Measurements from ENCODE around the gene CDC7.

CDC7 gene

GRCh38 chr1:91545506-91546300, 45.1 kb downstream of the CDC7 start:
- Histone ChIP-seq H3K9ac (ENCODE audit: low read length) (no peak overlapping the region), H3K9me3 (replicated peaks; ENCODE audit: insufficient read depth, low read length) (no peaks in the 10 kb centered on the region), H3F3A (ENCODE audit: insufficient read depth, low read length) (no peaks in the 10 kb centered on the region), H3K4me2 (ENCODE audit: low read depth, low read length) (no peak overlapping the region), H3K27ac (ENCODE audit: low read length) (no peak overlapping the region), H3K4me3 (ENCODE audit: low read length) (no peak overlapping the region), H3K27me3 (replicated peaks; ENCODE audit: insufficient read depth, low read length) (no peaks in the 10 kb centered on the region), H4K20me1 (ENCODE audit: insufficient read depth, low read length) (no peaks in the 10 kb centered on the region), H3K79me2 (ENCODE audit: low read length) (no peaks in the 10 kb centered on the region), H3K4me1 (ENCODE audit: low read length) (no peaks in the 10 kb centered on the region), H3K36me3 (replicated peaks; ENCODE audit: insufficient read depth, low read length) (no peaks in the 10 kb centered on the region), H2AFZ (ENCODE audit: low read length) (no peak overlapping the region), H3K9me2 (replicated peaks; ENCODE audit: insufficient read depth, low read length) (no peaks in the 10 kb centered on the region)
- no peak for DNase-seq
- TF ChIP-seq CTCF (IDR thresholded peaks at IDR 0.05; ENCODE audit: low read length) (no peak), EZH2phosphoT487 (IDR thresholded peaks at IDR 0.05; ENCODE audit: low read length) (no peak), EZH2 (optimal IDR thresholded peaks at IDR 0.05; ENCODE audit: low read depth, low read length) (no peak)

- Histone ChIP-seq H3K4me3 (ENCODE audit: low read length) (no peak overlapping the region), H2AFZ (ENCODE audit: low read length) (no peak overlapping the region), H3K9me2 (replicated peaks; ENCODE audit: insufficient read depth, low read length) (no peaks in the 10 kb centered on the region), H3K36me3 (replicated peaks; ENCODE audit: insufficient read depth, low read length) (no peaks in the 10 kb centered on the region), H3F3A (ENCODE audit: insufficient read depth, low read length) (no peaks in the 10 kb centered on the region), H3K4me1 (ENCODE audit: low read length) (no peaks in the 10 kb centered on the region), H3K27ac (ENCODE audit: low read length) (no peak overlapping the region), H4K20me1 (ENCODE audit: insufficient read depth, low read length) (no peaks in the 10 kb centered on the region), H3K9me3 (replicated peaks; ENCODE audit: insufficient read depth, low read length) (no peaks in the 10 kb centered on the region), H3K27me3 (replicated peaks; ENCODE audit: insufficient read depth, low read length) (no peaks in the 10 kb centered on the region), H3K79me2 (ENCODE audit: low read length) (no peaks in the 10 kb centered on the region), H3K9ac (ENCODE audit: low read length) (no peak overlapping the region), H3K4me2 (ENCODE audit: low read depth, low read length) (no peak overlapping the region)
- no peak for TF ChIP-seq EZH2 (optimal IDR thresholded peaks at IDR 0.05; ENCODE audit: low read depth, low read length)
- TF ChIP-seq CTCF (IDR thresholded peaks at IDR 0.05; ENCODE audit: low read length): no peak
- no peak for TF ChIP-seq EZH2phosphoT487 (IDR thresholded peaks at IDR 0.05; ENCODE audit: low read length)
- no peak for DNase-seq
Observed at GRCh38 chr1:91546301-91546581, 45.6 kb downstream of the CDC7 start.

GRCh38 chr1:91546876-91547275, 46.2 kb downstream of the CDC7 start:
- no peak overlapping the region for H3K27ac ChIP-seq (ENCODE audit: low read length)

More at GRCh38 chr1:91546876-91547275, 46.2 kb downstream of the CDC7 start:
- no peak for TF ChIP-seq CTCF (IDR thresholded peaks at IDR 0.05; ENCODE audit: low read length)
- no peak for TF ChIP-seq EZH2phosphoT487 (IDR thresholded peaks at IDR 0.05; ENCODE audit: low read length)
- TF ChIP-seq EZH2 (optimal IDR thresholded peaks at IDR 0.05; ENCODE audit: low read depth, low read length): no peak
- H3K9me2 ChIP-seq (replicated peaks; ENCODE audit: insufficient read depth, low read length): no peaks in the 10 kb centered on the region
- H3K79me2 ChIP-seq (ENCODE audit: low read length): no peaks in the 10 kb centered on the region
- H4K20me1 ChIP-seq (ENCODE audit: insufficient read depth, low read length): no peaks in the 10 kb centered on the region
- no peak overlapping the region for H3K4me3 ChIP-seq (ENCODE audit: low read length)
- no peak overlapping the region for H2AFZ ChIP-seq (ENCODE audit: low read length)
- H3K9ac ChIP-seq (ENCODE audit: low read length): no peak overlapping the region
- no peaks in the 10 kb centered on the region for H3F3A ChIP-seq (ENCODE audit: insufficient read depth, low read length)
- no peak for DNase-seq
- H3K9me3 ChIP-seq (replicated peaks; ENCODE audit: insufficient read depth, low read length): no peaks in the 10 kb centered on the region
- H3K4me2 ChIP-seq (ENCODE audit: low read depth, low read length): no peak overlapping the region
- no peaks in the 10 kb centered on the region for H3K4me1 ChIP-seq (ENCODE audit: low read length)
- no peaks in the 10 kb centered on the region for H3K27me3 ChIP-seq (replicated peaks; ENCODE audit: insufficient read depth, low read length)
- no peaks in the 10 kb centered on the region for H3K36me3 ChIP-seq (replicated peaks; ENCODE audit: insufficient read depth, low read length)
